HepG2 (cell line): ENCODE measurements around the gene BPIFB2. TPM values are rescaled to one million over a fixed set of nuclear protein-coding genes. Genes with fewer than 3 reads are reported as not detected.

ENCODE experiments used
- HNF4G ChIP-seq, 2 experiments: sonication (generic) in 1 of 2; formaldehyde crosslinking in 1 of 2; IDR thresholded peaks; 2 replicates each; pipeline versions ENCODE4 v1.4.0 to v1.6.1; 2011 to 2020; ENCODE audit warnings: borderline replicate concordance in 2 of 2, low read depth in 2 of 2, mild to moderate bottlenecking in 2 of 2, low read length in 1 of 2, missing genetic modification reagents in 1 of 2, moderate library complexity in 1 of 2
- ISL2 ChIP-seq: sonication (generic); formaldehyde crosslinking; IDR thresholded peaks from 2 replicates; pipeline ENCODE4 v1.5.0; 2020; ENCODE audit warnings: missing genetic modification reagents
- POGZ ChIP-seq: sonication (generic); formaldehyde crosslinking; IDR thresholded peaks from 2 replicates; pipeline ENCODE4 v1.4.0; 2020; ENCODE audit warnings: mild to moderate bottlenecking, missing genetic modification reagents
- RAD51 ChIP-seq: fragments of 450-650 bp; IDR thresholded peaks from 2 replicates; pipeline ENCODE4 v1.6.1; 2016; ENCODE audit warnings: borderline replicate concordance
- REPIN1 ChIP-seq: sonication (generic); formaldehyde crosslinking; IDR thresholded peaks from 2 replicates; pipeline ENCODE4 v1.8.0; 2022; ENCODE audit warnings: missing genetic modification reagents, low read depth, mild to moderate bottlenecking, borderline replicate concordance
- ZNF430 ChIP-seq: sonication (generic); formaldehyde crosslinking; IDR thresholded peaks from 2 replicates; pipeline ENCODE4 v1.9.0; 2021; ENCODE audit warnings: mild to moderate bottlenecking, missing genetic modification reagents
- ZNF619 ChIP-seq: sonication (generic); formaldehyde crosslinking; IDR thresholded peaks from 2 replicates; pipeline ENCODE4 v1.4.0; 2020; ENCODE audit warnings: mild to moderate bottlenecking, missing genetic modification reagents
- polyA plus RNA-seq, 8 experiments: library from polyadenylated mRNA; depleted of rRNA in 3 of 8; stranded (reverse) in 7 of 8; unstranded in 1 of 8; fragments of >200 nt; fragmentation: Illumina TruSeq in 4 of 8; extraction: Trizol in 4 of 8; gene quantifications; 2 replicates each; pipeline versions ENCODE4 v1.2.1 to v1.2.3, GENCODE V29; 2011 to 2016; ENCODE audit warnings: low read depth in 4 of 8, missing spikeins in 1 of 8, mixed read lengths in 1 of 8; ENCODE audit not compliant: insufficient read depth in 1 of 8
- total RNA-seq, 5 experiments: library from RNA; depleted of rRNA; stranded (reverse); fragments of >200 nt; fragmentation: Illumina TruSeq; extraction: Trizol; gene quantifications; 2 replicates each; pipeline ENCODE4 v1.2.3, GENCODE V29; 2016; ENCODE audit warnings: low read depth in 1 of 5
- TF ChIP-seq, protein P1 (sequence below): sonication (generic); formaldehyde crosslinking; IDR thresholded peaks from 2 replicates; pipeline ENCODE4 v1.4.0; 2020; ENCODE audit warnings: mild to moderate bottlenecking, missing genetic modification reagents
- TF ChIP-seq, protein P2 (sequence below): sonication (generic); formaldehyde crosslinking; IDR thresholded peaks from 2 replicates; pipeline ENCODE4 v1.8.0; 2022; ENCODE audit warnings: low read depth, missing genetic modification reagents
- TF ChIP-seq, protein P3 (sequence below): sonication (generic); formaldehyde crosslinking; IDR thresholded peaks from 2 replicates; pipeline ENCODE4 v1.5.0; 2020; ENCODE audit warnings: mild to moderate bottlenecking, missing genetic modification reagents
- TF ChIP-seq, protein P4 (sequence below): IDR thresholded peaks from 2 replicates; pipeline ENCODE4 v1.6.1; 2016; ENCODE audit warnings: missing compliant biosample characterization, missing genetic modification reagents, borderline replicate concordance
- TF ChIP-seq, protein P5 (sequence below): sonication (generic); formaldehyde crosslinking; IDR thresholded peaks from 2 replicates; pipeline ENCODE4 v1.9.0; 2021; ENCODE audit warnings: missing genetic modification reagents, borderline replicate concordance

Gene BPIFB2
- total and polyA plus RNA-seq, 2 of the 13 experiments (the other 11 are each of a cell fraction or from before 2014, with no cell fraction given) = 54.5 to 902 TPM

DNA sequence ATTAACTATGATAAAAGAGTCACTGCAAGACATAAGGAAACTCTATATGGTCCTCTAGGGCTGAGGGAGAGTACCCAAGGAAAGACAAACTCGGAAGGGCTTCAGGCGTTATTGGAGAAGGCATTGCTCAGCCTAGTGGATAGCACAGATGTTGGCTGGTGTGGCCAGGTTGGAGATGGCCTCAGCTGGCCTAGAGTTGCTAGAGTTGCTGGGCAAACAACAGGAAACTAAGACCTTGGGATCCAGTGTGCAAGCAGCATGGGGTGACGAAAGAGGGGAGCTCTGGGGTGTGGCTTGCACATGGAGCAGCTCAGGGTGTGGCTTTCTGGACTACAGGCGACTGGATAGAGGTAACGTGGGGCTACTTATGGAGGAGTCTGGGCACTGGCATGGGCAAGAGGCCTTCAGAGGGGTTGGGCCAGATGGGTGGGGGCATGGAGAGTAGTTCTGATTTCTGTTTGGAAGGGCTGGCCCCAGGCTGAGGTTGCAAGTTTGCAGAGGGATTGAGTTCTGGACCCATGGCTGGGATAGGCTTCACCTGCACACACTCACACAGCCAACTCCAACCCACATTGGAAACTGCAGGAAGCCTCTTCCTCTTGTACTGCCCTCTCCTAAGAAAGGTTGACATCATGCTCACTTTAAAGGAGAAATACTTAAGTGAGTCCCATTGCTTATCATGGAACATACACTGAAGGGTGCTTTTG is 18.7 kb downstream of the BPIFB2 start (continued):
- TF ChIP-seq, protein P1, sequence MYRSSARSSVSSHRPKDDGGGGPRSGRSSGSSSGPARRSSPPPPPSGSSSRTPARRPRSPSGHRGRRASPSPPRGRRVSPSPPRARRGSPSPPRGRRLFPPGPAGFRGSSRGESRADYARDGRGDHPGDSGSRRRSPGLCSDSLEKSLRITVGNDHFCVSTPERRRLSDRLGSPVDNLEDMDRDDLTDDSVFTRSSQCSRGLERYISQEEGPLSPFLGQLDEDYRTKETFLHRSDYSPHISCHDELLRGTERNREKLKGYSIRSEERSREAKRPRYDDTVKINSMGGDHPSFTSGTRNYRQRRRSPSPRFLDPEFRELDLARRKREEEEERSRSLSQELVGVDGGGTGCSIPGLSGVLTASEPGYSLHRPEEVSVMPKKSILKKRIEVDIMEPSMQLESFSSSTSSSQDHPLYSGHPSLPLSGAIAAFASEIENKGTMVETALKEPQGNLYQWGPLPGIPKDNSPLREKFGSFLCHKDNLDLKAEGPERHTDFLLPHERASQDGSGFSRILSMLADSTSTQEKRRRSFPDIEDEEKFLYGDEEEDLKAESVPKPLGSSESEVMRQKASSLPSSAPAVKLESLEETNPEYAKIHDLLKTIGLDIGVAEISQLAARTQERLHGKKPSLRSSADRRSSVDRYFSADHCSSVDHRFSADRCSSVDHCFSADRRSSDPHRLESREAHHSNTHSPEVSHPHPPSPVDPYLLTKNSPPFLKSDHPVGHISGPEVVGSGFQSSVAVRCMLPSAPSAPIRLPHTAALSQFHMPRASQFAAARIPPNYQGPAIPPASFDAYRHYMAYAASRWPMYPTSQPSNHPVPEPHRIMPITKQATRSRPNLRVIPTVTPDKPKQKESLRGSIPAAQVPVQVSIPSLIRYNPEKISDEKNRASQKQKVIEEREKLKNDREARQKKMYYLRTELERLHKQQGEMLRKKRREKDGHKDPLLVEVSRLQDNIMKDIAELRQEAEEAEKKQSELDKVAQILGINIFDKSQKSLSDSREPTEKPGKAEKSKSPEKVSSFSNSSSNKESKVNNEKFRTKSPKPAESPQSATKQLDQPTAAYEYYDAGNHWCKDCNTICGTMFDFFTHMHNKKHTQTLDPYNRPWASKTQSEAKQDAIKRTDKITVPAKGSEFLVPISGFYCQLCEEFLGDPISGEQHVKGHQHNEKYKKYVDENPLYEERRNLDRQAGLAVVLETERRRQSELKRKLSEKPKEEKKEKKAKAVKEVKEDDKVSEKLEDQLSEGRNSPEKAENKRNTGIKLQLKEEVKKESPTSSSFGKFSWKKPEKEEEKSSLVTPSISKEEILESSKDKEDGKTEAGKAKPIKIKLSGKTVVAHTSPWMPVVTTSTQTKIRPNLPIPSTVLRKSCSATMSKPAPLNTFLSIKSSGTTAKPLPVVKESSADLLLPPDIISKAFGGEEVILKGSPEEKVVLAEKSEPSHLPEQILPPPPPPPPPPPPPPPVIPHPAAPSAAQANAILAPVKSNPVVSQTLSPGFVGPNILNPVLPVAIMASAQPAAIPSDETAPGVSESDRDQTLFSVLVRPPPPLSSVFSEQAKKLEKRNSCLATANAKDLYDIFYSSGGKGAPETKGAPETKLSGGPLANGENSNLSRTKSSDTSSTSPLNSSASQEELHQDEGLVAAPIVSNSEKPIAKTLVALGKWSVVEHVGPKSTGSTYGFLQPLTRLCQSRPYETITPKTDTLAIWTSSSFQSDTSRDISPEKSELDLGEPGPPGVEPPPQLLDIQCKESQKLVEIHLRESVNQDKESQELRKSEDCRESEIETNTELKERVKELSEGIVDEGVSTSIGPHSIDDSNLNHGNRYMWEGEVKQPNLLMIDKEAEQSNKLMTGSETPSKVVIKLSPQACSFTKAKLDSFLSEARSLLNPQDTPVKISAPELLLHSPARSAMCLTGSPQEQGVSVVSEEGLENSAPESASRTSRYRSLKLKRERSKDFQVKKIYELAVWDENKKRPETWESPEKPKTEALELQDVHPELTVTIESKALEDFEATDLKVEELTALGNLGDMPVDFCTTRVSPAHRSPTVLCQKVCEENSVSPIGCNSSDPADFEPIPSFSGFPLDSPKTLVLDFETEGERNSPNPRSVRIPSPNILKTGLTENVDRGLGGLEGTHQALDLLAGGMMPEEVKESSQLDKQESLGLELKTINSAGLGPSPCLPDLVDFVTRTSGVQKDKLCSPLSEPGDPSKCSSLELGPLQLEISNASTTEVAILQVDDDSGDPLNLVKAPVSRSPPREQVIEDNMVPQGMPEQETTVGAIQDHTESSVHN (CRISPR knock-in tag) = no peak
- no peak for TF ChIP-seq RAD51
- TF ChIP-seq ISL2 = 0 out of 2 replicates have a peak, but pooled peaks have one; percentile 22
- TF ChIP-seq, protein P2, sequence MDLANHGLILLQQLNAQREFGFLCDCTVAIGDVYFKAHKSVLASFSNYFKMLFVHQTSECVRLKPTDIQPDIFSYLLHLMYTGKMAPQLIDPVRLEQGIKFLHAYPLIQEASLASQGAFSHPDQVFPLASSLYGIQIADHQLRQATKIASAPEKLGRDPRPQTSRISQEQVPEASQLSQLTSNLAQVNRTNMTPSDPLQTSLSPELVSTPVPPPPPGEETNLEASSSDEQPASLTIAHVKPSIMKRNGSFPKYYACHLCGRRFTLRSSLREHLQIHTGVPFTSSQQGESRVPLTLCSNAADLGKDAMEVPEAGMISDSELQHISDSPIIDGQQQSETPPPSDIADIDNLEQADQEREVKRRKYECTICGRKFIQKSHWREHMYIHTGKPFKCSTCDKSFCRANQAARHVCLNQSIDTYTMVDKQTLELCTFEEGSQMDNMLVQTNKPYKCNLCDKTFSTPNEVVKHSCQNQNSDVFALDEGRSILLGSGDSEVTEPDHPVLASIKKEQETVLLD (CRISPR knock-in tag) = 0 out of 2 replicates have a peak, but pooled peaks have one; percentile 7
- no peak for TF ChIP-seq POGZ (CRISPR knock-in tag)
- no peak; the same call in 1 of the 2 replicates for TF ChIP-seq ZNF430 (CRISPR knock-in tag)
- no peak for TF ChIP-seq HNF4G (IDR thresholded peaks at IDR 0.05; ENCODE audit: borderline replicate concordance, low read depth, low read length)
- no peak for TF ChIP-seq HNF4G (CRISPR knock-in tag; IDR thresholded peaks at IDR 0.05; ENCODE audit: borderline replicate concordance, low read depth)
- TF ChIP-seq, protein P3, sequence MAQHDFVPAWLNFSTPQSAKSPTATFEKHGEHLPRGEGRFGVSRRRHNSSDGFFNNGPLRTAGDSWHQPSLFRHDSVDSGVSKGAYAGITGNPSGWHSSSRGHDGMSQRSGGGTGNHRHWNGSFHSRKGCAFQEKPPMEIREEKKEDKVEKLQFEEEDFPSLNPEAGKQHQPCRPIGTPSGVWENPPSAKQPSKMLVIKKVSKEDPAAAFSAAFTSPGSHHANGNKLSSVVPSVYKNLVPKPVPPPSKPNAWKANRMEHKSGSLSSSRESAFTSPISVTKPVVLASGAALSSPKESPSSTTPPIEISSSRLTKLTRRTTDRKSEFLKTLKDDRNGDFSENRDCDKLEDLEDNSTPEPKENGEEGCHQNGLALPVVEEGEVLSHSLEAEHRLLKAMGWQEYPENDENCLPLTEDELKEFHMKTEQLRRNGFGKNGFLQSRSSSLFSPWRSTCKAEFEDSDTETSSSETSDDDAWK = no peak
- no peak for TF ChIP-seq ZNF619 (CRISPR knock-in tag)
- TF ChIP-seq, protein P4, sequence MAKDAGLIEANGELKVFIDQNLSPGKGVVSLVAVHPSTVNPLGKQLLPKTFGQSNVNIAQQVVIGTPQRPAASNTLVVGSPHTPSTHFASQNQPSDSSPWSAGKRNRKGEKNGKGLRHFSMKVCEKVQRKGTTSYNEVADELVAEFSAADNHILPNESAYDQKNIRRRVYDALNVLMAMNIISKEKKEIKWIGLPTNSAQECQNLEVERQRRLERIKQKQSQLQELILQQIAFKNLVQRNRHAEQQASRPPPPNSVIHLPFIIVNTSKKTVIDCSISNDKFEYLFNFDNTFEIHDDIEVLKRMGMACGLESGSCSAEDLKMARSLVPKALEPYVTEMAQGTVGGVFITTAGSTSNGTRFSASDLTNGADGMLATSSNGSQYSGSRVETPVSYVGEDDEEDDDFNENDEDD (CRISPR knock-in tag) = no peak
- TF ChIP-seq REPIN1 (CRISPR knock-in tag) = peak; percentile 43; the same call in 1 of the 2 replicates
- TF ChIP-seq, protein P5, sequence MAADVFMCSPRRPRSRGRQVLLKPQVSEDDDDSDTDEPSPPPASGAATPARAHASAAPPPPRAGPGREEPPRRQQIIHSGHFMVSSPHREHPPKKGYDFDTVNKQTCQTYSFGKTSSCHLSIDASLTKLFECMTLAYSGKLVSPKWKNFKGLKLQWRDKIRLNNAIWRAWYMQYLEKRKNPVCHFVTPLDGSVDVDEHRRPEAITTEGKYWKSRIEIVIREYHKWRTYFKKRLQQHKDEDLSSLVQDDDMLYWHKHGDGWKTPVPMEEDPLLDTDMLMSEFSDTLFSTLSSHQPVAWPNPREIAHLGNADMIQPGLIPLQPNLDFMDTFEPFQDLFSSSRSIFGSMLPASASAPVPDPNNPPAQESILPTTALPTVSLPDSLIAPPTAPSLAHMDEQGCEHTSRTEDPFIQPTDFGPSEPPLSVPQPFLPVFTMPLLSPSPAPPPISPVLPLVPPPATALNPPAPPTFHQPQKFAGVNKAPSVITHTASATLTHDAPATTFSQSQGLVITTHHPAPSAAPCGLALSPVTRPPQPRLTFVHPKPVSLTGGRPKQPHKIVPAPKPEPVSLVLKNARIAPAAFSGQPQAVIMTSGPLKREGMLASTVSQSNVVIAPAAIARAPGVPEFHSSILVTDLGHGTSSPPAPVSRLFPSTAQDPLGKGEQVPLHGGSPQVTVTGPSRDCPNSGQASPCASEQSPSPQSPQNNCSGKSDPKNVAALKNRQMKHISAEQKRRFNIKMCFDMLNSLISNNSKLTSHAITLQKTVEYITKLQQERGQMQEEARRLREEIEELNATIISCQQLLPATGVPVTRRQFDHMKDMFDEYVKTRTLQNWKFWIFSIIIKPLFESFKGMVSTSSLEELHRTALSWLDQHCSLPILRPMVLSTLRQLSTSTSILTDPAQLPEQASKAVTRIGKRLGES (CRISPR knock-in tag) = no peak
